ENCODE results near the gene LASP1.

DNA sequence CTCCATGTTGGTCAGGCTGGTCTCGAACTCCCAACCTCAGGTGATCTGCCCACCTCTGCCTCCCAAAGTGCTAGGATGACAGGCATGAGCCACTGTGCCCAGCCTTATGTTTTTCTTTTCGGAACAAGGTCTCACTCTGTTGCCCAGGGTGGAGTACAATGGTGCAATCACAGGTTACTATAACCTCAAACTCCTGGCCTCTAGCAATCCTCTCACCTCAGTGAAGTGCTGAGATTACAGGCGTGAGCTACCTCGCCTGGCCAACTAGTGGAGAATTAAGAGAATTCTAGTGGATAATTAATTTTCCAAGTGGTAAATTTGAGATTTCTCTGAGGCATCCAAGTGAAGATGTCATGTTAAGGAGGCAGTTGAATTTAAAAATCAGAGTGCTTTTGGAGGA, 100.3 kb downstream of the LASP1 start:
- no peak for TF ChIP-seq POLR2A (IDR thresholded peaks at IDR 0.05)
- no peak for TF ChIP-seq CTCF (IDR thresholded peaks at IDR 0.05)
- TF ChIP-seq POLR2AphosphoS5 (IDR thresholded peaks at IDR 0.05; ENCODE audit: insufficient read depth in 1 of 2, low read depth in 1 of 2) = no peak
